HG03159 (cell line): ENCODE measurements around the gene UNC93A.
"Not testable (repeated sequence)": the region's sequence is repeated elsewhere in the genome, so short reads cannot be mapped to it uniquely, and the experiment has no call there.

Experiments
- ATAC-seq: cut with Tn5 transposase; IDR thresholded peaks from one replicate; pipeline ENCODE4 v1.9.1; 2021; ENCODE audit warnings: mild to moderate bottlenecking, moderate library complexity; ENCODE audit not compliant: unreplicated experiment

UNC93A gene

GRCh38 chr6:167337675-167338449 lies 46.7 kb downstream of the UNC93A start:
- no peak for ATAC-seq

DNA sequence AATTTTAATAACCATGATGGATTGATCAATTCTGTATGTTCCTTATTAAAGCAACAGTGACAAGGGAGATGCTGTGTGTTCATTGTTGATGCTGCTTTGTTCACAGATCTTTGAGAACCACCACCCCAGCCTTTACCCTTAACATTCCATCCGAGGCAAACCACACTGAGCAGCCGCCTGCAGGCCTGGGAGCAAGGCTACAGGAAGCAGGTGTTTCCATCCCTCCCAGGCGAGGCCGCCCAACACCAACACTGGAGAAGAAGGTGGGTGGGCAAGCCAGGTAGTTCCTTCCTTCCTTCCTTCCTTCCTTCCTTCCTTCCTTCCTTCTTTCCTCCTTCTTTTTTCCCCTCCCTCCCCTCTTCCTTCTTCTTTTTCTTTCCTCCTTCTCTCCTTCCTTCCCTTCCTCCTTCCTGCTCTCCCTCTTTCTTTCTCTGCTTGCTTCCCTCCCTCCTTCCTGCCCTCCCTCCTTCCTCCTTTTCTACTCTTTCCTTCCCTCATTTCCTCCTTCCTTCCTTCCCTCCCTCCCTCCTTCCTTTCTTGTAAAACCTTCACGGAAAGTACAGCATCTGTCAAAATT lies 47.5 kb downstream of the UNC93A start:
- no peak for ATAC-seq

DNA sequence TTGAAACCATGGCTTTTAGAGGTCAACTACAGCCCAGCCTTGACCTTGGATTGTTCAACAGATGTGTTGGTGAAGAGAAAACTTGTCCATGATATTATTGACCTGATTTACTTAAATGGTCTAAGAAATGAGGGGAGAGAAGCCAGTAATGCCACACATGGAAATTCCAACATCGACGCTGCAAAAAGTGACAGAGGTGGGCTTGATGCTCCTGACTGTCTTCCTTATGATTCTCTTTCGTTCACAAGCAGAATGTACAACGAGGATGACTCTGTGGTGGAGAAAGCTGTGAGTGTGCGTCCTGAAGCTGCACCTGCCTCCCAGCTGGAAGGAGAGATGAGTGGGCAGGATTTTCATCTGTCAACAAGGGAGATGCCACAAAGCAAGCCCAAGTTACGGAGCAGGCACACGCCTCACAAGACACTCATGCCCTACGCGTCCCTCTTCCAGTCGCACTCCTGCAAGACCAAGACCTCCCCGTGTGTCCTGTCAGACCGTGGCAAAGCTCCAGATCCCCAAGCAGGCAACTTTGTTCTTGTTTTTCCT lies 50.0 kb downstream of the UNC93A start:
- ATAC-seq, result no peak

- no peak for ATAC-seq
Observed at GRCh38 chr6:167341665-167342655, 50.8 kb downstream of the UNC93A start.

- no peak for ATAC-seq
Observed at GRCh38 chr6:167342879-167343610, 51.9 kb downstream of the UNC93A start.

- no peak for ATAC-seq
Observed at GRCh38 chr6:167345348-167345747, 54.2 kb downstream of the UNC93A start.

GRCh38 chr6:167345960-167346359 lies 54.8 kb downstream of the UNC93A start:
- ATAC-seq, result no peak

DNA sequence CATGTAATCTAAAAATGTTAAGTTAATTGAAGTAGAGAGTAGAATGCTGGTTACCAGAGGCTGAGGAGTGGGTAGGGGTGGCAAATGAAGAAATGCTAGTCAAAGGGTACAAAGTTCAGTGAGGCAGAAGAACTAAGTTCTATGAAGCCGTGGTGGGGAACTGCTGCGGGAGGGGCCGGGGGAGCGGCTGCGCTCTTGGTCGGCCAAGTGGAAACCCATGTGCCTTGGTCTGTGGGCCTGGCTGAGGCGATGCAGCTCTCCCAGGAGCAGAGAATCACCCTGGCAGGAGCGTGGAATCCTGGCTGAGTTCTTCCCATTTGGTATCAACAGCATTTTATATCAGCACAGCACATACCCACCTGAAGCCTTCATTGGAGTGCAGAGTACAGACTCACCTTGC lies 56.1 kb downstream of the UNC93A start:
- ATAC-seq, result no peak

DNA sequence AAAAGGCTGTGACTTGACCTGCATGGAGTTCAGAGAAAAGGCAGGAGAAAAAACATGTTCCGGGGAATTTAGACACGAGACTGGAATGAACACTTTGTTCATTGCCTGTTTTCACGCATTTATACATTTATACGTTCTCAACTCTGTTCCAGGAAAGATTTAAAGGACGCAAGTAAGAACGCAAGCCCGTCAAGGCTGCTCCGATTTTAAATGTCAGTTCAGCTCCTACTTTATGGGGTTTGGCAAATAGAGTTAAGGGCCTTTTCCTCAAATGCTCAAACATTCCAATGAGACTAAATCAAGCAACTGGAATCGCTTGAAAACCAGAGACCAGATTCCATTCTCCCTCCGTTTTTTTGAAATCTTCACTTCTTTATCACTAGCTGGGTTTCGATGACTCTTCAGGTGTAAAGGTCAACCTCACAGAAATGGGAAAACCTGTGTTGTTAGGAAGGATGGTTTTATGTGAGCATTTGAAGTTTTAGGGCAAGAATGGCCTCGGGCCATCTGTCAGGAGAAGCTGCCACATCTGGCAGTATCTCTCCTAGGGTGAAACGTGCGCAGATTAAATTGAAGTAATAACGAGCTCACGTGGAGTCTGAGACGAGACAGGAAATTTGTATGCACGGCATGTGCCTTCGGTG lies 58.6 kb downstream of the UNC93A start:
- no peak for ATAC-seq

DNA sequence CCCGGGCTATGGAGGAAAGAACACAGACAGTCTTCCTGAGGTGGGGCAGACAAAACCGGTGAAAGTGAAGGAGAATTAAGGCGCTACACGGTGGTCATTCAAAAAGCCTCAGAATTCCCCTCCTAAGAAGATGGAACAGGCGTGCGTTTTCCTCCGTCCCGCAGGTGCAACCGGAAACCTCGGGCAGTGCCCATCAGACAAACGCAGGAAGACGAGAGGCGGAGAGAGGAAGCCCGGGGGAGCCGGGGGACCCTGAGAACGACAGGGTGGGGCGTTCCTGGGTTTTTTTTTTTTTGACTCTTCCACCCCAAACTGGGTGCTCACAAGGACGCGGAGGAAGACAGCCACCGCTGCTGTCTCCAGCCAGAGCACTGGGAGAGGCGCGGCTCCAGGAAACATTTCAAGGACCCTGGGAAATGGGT lies 59.2 kb downstream of the UNC93A start:
- no peak for ATAC-seq

GRCh38 chr6:167350731-167351655 lies 59.9 kb downstream of the UNC93A start:
- peak; percentile 79 for ATAC-seq

GRCh38 chr6:167351656-167352345 lies 60.7 kb downstream of the UNC93A start:
- ATAC-seq, result peak; percentile 17

DNA sequence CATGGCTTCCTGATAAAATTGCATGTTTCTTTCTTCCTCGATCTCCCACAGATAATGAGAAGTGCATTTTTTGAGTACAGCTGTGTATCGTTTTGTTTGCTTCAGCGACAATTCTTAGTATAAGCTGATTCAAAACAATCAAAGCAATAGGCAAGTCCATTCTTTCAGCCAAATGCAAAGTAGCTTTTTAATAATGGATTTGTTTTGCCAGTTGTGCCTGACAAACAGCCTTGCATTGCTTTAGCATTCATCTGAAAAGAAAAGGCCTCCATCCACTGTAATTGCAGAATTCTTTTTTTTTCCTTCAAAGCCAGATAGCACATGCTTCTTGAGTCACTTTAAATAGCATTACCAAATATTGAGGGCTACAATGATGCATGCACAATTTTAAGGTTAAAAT lies 65.8 kb downstream of the UNC93A start:
- no peak for ATAC-seq

DNA sequence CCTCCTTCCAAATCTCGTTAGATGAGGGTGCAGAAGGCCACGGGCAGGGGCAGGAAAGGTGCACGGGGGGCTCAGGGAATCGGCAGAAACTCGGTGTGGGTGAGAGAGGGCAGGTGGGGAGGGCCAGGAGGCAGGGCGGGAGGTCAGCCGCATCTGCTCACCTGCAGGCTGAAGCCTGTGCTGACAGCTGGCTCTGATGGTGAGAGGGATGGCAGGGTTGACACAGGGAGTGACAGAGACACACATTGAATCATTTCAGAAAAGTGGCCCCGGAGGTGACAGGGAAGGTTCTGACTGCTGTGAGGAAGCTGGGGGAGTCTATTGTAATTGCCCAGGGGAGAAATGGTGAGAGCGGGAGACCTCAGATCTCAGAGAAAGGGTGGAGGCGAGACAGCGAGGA lies 67.3 kb downstream of the UNC93A start:
- ATAC-seq, result not testable (repeated sequence)

DNA sequence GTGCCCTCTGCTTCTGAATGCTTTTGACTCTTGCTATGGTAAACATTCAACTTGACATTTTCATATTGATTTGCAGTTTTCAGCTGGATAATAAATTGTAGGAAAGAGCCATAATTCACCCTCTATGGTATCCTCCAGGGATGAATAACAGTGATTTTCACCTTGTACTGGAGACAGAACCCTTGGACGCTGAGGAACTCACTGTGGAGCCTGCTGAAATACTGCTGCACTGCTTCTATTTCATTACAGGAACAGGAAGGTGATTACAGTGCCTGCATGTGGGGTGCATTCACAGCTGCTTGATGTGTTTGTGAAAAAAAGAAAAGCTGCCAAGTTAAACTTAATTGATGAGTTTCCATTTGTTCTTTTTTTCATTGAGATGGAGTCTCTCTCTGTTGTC lies 70.1 kb downstream of the UNC93A start:
- ATAC-seq, result not testable (repeated sequence)
